Measurements from ENCODE around the gene ERMAP. TPM values are rescaled to one million over a fixed set of nuclear protein-coding genes. Genes with fewer than 3 reads are reported as not detected.
"Not testable (repeated sequence)": the region's sequence is repeated elsewhere in the genome, so short reads cannot be mapped to it uniquely, and the experiment has no call there.

Gene ERMAP
- total RNA-seq, 1 experiment from 2014 or later, result 6.4 TPM

DNA sequence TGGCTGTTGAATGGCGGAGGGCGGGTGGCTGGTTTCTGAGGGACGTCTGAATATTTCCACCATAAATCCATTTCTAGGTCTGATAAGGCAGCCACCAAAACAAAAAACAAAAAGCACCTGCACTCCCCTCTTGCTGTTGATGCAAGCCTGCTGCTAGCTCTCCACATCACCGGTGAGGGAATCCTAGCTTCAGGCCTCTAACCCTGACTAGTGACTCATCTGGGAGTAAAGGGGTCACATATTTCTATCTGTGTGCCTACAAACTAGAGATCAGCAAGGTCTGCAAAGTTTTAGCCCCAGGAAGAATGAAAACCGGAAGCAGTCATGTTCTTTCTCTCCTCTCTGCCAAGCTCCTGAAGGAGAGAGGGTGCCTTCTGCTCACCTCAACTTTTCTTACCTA is 10.3 kb upstream of the ERMAP start:
- DNase-seq (ENCODE audit: extremely low read depth, low read depth), result no peak

- no peak for DNase-seq (ENCODE audit: extremely low read depth, low read depth)
Observed at GRCh38 chr1:42807056-42807668, 9.8 kb upstream of the ERMAP start.

DNA sequence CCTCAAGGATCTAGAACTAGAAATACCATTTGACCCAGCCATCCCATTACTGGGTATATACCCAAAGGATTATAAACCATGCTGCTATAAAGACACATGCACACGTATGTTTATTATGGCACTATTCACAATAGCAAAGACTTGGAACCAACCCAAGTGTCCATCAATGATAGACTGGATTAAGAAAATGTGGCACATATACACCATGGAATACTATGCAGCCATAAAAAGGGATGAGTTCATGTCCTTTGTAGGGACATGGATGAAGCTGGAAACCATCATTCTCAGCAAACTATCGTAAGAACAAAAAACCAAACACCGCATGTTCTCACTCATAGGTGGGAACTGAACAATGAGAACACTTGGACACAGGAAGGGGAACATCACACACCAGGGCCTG is 2.1 kb upstream of the ERMAP start:
- not testable (repeated sequence) for DNase-seq (ENCODE audit: extremely low read depth, low read depth)

DNA sequence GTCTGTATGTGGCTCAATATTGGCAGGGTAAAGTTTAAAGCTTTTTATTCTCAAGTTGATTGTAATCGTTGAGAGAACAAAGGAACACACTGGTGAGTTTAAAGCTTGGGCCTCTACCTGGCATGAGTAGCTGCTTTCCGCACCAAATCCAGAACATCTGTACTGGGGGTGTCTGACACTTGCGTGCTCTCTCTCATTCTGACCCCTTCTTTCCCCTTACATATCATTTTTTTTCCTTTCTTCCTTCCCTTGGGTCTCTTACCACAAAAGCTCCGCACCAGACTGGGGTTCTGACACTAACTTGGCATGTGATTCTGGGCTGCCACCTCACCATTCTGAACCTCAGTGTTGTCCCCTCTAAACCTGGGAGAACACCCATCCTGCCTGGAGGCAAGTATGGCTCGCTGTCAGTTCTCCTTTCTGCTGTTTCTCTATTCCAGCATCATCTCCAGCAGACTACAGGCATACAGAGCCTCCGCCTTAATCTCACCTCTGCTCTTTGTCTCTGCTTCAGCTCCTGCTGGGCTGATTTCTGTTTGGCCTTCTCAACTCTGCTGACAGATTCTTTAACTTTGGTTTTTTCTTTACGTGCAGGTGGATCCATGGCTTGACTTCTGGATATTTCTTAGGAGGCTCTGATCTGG is 859 bp upstream of the ERMAP start:
- no peak for DNase-seq (ENCODE audit: extremely low read depth, low read depth)

DNA sequence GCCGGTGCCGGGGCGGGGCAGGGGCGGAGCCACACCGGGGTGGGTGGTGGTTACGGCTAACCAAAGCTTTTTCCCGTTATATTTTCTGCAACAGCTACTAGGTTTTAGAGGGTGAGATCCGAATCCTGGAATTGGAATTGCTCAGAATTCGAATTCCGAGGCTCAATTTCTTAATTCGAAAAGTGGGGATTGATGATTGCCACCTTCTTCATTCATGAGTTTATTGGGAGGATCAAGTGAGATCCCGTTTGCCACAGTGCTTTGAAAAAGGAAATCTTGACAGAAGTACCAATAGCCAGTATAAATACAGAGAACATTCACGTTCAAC is 482 bp downstream of the ERMAP start:
- no peak for DNase-seq (ENCODE audit: extremely low read depth, low read depth)

DNA sequence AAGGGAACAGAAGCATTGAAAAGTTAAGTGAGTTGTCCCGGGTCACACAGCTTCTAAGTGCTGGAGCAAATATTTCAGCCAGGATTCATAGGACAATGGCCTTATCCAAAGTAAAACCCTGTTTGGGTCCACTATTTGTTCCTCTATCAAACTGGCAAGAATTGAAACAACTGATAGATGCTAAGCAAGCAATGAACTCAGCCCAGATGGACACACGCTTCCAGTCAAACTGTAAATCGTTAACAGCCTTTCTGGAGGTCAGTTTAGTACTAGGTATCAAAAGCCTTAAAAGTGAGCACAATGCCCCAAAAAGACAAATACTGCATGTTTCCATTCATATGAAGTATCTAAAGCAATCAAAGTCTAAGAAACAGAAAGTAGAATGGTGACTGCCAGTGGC is 1.1 kb downstream of the ERMAP start:
- no peak for DNase-seq (ENCODE audit: extremely low read depth, low read depth)

DNA sequence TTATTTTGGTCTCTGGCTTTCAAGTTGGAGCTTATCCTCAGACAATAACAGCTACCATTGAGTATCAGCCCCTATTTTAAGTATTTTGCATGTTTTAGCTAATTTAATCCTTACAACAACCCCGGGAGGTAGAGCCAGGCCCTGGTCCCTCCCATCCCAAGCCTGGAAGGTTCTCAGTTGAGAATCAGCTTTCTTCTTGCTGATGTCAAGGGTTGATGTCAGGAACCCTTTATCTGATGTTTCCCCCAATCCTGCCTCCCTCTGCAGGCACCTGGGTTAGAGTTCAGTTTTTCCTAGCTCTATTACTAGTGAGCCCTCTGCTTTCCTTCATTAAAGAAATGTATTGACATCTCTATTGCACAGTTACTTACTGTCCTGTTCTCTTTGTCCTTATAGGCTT is 3.9 kb downstream of the ERMAP start:
- no peak for DNase-seq (ENCODE audit: extremely low read depth, low read depth)

- no peak for DNase-seq (ENCODE audit: extremely low read depth, low read depth)
Observed at GRCh38 chr1:42821690-42822089, 4.8 kb downstream of the ERMAP start.

DNA sequence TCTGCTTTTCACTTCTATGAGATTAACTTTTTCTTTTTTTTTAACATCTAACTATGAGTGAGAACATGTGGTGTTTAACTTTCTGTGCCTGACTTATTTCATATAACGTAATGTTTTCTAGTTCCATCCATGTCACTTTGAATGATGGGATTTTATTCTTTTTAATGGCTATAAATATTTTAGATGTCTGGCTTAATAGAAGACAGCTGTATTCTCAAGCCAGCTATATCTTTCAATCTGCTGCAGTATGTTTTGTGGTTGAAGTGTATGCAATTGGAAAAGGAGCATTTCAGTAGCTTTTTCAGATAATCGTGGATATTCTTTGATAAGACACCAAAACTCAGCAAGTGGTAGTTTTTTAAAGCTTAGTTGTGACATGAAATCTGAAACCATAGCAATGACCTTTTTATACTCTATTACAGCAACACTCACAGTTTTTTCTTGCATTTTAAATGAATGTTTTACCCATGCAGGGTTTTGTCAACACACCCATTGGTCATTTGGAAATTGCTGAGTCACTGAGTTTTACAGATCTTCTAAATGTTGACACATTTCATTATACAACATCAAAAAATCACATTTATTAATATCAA is 6.0 kb downstream of the ERMAP start:
- DNase-seq (ENCODE audit: extremely low read depth, low read depth), result no peak

DNA sequence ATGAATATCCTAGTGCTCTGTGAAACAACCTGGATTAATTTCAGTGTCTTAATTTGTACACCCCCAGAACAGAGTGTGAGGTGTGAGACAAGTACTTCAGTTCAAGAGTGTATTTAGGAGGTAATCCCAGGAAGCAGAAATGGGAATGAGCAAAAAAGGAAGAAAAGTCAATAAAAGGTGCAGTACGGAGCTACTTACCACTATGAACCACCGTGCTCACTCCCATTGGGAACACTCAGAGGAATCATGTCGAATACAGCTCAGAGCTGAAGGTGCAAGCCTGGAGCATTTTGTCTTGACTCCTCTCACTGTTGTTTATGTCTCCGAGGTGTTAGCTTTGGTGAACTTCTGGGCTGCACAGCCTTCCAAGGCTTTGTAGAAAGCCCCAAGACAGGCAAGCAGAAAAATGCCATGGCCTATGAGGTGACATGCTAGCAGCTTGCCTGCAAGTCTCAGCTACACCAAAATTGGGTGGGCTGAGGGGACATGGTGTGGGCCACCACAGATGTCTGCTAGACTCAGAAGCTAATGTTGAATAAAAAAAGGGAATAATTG is 7.6 kb downstream of the ERMAP start:
- DNase-seq (ENCODE audit: extremely low read depth, low read depth), result no peak

- no peak for DNase-seq (ENCODE audit: extremely low read depth, low read depth)
Observed at GRCh38 chr1:42825036-42825851, 8.3 kb downstream of the ERMAP start.

- no peak for DNase-seq (ENCODE audit: extremely low read depth, low read depth)
Observed at GRCh38 chr1:42830631-42831030, 13.7 kb downstream of the ERMAP start.

DNA sequence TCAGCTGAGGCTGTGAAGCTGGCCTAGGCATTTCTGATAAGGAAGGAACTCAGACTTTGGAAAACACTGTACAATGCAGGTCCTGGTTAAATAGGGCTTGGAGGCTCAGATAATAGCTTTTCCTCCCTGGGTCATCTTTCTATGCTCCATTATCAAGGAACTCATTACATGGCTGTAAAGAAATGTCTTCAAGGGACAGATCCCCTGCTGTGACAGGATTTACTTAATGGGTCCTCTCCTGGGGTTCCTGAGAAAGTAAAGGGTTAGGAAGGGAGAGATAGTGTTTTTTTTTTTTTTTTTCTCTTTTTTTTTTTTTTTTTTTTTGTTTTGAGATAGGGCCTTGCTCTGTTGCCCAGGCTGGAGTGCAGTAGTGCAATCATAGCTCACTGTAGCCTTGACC is 14.4 kb downstream of the ERMAP start:
- DNase-seq (ENCODE audit: extremely low read depth, low read depth), result no peak

DNA sequence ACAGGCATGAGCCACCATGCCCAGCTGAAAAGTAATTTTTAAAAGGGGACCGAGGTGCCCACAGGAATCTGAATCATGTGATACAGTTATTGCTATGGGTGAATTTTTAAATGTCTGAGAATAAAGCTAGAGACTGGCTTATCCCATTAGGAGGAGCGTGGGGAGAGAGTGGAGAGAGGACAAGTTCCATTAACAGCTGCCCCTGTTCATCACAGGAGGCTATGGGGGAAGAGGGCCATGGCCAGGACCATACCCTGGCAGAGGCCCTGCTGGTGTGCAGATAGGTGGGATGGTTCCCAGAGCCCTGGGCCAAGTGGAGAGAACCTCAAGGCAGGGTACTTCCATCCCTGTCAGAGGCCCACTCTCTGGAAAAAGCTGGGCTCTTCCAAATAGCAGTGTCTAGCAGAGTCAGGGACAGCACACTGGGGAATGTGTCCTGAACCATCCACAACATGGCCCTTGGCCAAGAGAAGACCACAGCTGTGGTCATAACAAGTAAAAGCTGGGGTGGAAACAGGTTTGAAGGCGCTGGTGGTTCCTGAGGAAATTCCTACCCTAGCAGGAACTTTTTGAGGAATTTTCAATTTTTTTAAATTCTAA is 15.8 kb downstream of the ERMAP start:
- DNase-seq (ENCODE audit: extremely low read depth, low read depth), result no peak

GRCh38 chr1:42833981-42834380 is 17.1 kb downstream of the ERMAP start:
- no peak for DNase-seq (ENCODE audit: extremely low read depth, low read depth)

DNA sequence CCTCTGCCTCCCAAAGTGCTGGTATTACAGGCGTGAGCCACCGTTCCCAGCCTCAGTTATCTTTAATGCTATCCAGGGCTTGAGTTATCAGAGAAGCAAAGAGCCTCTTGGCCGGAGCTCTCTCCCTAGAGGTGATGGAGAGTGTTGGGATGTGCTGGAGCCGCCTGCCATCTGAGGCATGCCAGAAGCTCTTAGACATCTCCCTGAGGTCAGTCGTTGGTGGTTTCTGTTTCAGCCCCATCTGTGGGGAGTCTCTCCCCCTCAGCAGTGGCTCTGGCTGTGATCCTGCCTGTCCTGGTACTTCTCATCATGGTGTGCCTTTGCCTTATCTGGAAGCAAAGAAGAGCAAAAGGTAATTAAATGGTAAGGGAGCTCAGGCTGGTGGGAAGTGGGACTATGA is 17.9 kb downstream of the ERMAP start:
- DNase-seq (ENCODE audit: extremely low read depth, low read depth), result no peak

DNA sequence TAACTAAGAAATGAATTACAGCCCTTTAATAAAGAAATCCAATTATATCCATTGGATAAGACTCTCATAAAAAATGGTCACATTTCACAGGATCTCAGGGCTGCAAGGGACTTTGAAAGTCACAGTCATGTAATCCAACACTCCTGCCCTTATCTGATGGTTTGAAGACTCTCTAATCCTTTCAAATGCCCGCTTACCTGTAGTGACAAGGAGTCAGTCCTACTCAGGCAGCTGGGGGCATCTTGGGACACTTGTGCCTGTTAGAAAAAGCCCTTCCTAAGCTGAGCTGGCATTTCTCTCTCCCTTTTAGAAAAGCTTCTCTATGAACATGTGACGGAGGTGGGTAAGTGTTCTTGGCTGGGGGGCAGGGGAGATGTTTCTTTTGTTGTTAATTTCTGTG is 18.5 kb downstream of the ERMAP start:
- no peak for DNase-seq (ENCODE audit: extremely low read depth, low read depth)

DNA sequence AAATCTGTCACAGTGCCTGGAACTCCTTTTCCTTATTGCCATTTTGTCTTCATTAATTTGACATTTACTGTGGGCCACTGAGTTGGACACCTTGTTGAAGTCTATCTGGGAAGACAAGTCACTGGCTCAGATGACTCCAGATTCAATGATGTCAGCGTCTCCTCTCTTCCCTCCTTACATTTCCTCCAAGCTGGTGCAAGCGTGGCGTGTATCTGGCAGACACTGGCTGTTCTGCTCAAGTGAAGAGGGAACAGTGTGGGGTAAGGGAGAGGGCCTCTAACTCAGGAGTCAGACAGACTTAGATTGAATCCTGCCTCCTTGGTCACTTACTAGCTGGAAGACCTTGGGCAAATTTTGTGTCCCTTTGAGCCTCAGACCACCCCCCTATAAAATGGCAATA is 20.8 kb downstream of the ERMAP start:
- DNase-seq (ENCODE audit: extremely low read depth, low read depth), result no peak

- DNase-seq (ENCODE audit: extremely low read depth, low read depth), result no peak
Observed at GRCh38 chr1:42838482-42839190, 21.7 kb downstream of the ERMAP start.

DNA sequence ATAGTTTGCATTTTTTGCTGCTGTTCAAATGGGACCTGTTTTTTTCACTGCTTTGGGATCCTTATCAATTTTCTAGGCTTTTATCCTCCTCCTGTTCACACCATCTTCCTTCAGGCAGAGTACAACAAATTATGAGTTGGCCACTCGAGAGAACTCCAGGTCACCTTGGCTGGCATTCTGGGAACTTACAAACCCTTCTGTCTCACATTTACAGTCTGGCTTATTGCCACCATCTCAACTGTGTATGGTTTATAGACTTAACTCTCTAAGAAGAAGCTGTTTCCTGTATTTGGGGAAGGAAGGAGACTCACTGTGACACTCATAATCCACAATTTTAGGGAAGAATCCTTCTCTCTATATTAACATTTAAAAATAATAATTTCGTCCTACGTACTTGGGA is 24.1 kb downstream of the ERMAP start:
- no peak for DNase-seq (ENCODE audit: extremely low read depth, low read depth)
